ENCODE measurements around the gene RNF112.
"Not testable (repeated sequence)": the region's sequence is repeated elsewhere in the genome, so short reads cannot be mapped to it uniquely, and the experiment has no call there.

RNF112 gene

DNA sequence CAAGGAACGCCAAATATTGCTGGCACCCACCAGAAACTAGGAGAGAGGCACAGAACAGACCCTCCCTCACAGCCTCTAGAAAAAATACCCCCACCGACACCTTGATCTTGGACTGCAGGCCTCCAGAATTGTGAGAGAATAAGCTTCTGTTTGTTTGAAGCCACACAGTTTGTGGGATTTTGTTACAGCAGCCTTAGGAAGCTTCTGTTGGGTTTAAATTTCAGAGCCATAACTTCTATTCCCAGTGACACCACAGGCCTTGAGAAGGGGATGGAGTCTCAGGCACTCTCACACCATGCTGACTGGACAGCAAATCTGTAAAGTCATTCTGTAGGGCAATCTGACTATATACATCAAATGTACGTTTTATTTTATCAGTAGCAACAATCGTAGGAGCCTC lies 38.6 kb downstream of the RNF112 start:
- no peak for DNase-seq

DNA sequence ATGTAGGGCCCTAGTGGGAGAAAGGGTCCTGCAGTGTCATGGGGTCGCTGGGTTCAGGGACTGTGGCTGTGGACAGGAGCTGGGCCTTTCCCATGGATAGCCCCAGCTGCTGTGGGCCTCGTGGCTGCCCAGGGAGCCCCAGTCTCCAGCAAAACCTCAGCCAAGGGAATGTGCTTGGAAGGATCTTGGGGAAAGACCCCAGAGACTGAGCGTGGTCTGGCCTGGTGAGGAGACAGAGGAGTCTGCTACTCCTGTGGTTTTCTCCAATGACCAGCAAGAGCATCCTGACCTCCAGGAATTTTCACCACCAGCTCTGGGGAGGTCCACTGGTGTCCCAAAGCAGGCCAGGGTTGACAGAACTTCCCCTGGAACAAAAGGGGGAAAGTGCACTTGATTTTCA lies 42.3 kb downstream of the RNF112 start:
- DNase-seq = no peak

DNA sequence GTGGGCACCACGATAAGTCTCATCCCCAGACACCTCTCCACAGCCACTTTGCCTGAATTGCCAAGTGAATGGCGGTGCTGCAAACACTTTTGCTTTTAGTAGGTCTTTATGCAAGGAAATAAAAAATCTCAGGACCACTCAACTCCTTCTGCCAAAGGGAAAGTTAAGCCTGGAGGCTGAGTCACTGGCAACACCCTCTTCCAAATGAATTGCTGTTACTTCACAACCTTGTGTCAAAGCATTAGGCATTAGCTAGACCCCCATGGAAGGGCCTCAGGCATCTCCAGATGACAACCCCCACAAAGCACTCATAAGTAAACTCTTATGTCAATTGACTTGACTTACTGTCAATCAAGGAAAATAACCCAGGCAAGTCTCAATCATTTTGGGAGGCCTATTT lies 43.0 kb downstream of the RNF112 start:
- no peak for DNase-seq

DNA sequence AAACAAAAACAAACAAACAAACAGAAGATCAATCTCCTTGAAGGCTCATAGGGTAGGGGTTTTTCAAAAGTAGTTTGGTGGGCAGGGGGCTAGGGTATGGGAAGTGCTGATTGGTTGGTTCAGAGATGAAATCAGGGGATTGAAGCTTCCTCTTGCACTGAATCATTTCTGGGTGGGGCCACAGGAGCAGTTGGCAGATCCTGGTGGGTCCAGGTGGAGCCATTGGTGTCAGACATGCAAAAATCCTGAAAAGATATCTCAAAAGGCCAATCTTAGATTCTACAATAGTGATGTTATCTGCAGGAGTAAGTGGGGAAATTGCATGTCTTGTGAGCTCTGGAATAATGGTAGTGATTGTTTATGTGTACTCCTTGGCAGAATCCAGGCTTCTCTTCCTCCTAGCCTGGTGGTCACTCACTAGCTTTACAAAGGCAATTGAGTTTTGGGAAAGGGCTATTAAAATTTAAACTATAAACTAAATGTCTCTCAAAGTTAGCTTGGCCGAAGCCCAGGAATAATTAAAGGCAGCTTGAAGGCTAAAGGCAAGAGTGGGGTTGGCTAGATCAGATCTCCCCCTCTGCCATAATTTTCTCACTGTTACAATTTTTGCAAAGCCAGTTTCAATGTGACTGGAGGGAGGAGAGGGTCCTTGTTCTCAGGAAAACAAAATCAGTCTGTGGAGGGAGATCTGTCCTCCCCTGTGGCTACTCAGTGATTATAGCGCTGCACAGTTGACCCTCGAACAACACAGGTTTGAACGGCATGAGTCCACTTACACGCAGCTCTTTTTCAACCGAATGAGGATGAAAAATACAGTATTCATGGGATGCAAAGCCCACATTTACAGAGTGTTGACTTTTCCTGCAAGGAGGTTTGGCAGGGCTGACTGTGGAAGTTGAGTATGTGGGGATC lies 45.2 kb downstream of the RNF112 start:
- no peak for DNase-seq

DNA sequence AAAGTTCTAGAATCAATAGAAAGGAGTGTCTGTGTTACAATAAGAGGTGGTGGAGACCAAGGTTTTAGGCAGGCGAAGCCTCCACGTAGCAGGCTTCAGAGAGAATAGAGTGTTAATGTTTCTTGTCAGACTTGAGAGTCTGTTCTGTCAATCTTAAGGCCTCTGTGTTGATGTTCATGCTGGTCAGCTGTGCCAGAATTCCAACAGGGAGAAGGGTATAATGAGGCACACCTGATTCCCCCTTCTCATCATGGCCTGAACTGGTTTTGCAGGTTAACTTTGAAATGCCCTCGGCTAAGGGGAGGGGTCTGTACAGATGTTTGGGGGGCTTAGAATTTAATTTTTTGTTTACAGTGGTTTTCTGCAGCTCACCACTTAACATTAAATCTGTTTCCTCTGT lies 46.0 kb downstream of the RNF112 start:
- no peak for DNase-seq

DNA sequence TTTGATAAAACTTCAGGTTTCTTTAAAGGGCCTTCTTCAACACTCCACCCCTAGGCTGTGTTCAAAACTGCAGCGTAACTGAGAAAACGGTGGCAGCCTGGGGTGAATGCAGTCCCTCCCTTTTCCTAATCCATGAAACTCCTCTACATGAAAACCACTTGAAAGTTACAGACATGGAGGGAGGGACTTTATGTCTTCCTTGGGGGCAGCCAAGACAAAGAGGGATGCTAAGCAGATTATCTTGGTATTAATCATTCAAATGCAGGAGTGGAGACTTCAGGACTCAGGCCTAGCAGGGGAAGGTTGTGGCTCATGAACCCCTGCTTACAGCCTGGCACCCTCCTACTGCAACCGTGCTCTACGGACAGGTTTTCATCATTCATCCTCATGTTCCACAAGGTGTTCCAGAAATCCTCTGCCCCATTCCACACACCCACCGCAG lies 46.8 kb downstream of the RNF112 start:
- DNase-seq = no peak

DNA sequence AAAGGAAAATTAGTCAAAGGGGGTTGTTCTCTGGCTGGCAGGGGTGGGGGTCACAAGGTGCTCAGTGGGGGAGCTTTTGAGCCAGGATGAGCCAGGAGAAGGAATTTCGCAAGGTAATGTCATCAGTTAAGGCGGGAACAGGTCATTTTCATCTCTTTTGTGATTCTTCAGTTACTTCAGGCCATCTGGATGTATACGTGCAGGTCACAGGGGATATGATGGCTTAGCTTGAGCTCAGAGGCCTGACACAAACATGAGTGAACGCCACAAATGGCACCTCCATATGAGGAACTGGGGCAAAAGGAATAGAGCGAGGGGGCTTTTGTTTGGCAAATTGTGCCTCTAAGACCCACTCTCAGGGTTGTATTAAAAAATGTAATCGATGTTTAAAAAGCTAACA lies 47.4 kb downstream of the RNF112 start:
- DNase-seq = not testable (repeated sequence)

DNA sequence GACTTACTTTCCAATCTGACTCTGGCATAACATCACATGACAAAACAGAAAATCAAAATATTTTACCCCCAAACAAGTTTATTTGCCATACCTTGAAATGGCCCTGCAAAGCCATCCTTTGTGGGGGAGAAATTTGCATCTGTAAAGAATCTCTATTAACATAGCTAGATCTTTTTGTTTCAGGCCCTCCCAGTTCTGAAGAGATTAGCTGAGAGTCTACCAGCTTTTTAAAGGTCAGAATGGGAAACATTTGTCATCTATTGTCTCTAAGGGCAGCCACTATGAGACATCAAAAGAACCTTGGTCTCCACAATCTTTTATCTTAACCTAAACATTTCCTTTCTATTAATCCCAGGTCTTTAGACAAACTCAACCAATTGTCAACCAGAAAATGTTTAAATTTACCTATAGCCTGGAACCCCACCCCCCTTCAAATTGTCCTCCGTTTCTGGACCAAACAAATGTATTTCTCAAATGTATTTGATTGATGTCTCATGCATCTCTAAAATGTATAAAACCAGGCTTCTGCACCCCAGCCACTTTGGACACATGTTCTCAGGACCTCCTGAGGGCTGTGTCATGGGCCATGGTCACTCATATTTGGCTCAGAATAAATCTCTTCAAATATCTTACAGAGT lies 48.1 kb downstream of the RNF112 start:
- not testable (repeated sequence) for DNase-seq

DNA sequence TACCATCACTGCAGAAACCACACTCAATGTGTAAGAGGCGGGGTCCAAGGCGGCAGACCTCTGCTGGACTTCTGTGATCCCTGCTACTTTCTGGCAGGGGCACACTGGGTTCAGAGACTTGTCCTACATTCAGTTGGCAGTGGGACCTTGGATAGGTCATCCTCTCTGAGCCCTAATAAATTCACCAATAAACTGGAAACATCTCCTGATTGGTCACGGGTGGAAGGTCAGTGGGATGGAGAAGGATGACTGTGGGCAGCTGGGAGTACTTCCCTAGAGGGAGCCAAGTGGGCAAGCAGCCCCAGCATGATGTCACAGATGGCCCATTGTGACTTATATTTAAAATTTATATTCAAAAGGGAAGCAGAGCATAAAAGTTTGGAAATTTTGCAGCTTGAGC lies 49.7 kb downstream of the RNF112 start:
- no peak for DNase-seq

DNA sequence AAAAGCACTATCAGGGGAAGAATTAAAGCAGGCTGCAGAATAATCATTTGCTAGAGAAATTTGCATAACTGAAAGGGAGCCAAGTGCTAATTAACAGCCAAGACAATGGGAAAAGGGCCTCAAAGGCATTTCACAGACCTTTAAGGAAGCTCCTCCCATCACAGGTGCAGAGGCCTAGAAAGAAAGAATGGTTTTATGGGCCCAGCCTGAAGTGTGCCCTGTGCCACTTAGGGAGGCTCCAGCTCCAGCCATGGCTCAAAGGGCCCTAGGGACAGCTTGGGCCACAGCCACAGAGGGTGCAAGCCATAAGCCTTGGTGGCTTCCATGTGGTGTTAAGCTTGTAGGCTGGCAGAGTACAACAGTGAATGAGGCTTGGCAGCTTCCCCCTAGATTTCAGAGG lies 50.1 kb downstream of the RNF112 start:
- no peak for DNase-seq

DNA sequence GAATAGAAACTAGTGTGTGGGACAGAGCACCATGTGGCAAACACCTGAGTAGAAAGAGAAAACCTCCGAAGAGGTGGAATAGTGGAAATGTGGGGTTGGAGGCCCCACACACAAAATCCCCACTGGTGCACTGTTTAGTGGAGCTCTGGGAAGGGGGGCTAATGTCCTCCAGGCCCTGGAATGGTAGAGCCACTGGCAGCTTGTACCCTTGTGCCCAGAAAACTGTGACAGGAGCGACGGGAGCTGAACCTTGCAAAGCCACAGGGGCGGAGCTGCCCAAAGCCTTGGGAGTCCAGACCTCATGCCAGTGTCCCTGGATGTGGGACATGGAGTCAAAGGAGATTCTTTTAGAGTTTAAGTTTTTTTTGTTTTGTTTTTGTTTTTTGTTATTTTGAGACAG lies 50.6 kb downstream of the RNF112 start:
- DNase-seq = no peak

DNA sequence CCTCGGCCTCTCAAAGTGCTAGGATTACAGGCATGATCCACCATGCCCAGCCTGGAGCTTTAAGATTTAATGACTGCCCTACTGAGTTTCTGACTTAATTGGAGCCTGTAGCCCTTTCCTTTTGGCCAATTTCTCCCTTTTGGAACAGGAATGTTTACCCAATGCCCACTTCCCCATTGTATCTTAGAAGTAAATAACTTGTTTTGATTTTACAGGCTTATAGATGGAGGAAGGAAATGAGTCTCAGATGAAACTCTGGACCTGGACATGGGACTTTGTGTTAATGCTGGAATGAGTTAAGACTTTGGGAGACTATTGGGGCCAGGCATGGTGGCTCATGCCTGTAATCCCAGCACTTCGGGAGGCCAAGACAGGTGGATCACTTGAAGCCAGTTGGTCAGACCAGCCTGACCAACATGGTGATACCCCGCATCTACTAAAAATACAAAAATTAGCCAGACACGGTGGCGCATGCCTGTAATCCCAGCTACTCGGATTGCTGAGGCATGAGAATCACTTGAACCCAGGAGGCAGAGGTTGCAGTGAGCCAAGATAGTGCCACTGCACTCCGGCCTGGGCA lies 51.5 kb downstream of the RNF112 start:
- DNase-seq = not testable (repeated sequence)

DNA sequence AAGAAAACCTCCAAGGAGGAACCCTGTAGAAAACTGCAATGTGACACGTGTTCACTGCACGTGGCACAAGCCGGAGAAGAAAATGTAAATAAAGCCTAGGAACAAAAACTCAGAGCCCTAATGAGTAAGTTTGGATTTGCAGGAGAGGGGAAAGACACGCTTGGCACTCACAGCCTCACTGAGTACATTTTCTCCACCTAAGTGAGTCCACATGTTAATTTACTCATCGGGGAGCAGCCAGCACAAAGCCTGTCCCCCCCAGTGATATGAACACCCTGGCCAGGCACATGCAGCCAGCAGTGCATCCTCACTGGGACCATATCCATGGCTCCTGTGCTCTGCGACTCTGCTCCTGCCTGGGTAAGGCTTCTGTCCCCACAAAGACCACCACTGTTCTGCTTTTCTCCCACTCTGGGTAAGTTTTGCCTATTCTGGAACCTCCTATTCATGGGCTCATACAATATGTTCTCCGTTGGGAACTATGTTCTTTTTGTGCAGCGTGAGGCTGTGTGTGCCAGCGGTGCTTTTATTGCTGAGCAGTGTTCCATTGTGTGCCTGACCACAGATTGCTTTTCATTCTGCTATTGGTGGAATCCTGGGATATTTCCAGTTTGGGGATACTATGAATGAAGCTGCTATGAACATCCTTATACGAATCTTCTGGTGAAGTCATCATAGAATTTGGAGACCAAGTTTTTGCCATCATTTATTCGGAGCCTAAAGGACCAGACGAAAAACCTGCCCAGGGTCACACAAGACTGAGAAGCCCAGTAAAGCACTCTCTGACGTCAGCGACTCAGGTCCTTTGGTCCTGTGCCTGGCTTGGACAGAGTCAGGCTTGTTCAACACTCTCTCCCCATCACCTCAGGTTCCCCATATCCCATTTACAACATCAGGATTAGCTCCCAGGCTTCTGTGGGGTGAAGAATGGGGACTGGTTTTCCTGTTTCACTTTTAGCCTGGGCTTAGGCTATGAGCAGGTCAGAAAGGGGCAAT lies 53.3 kb downstream of the RNF112 start:
- no peak for DNase-seq
